GM21717 (cell line): Measurements from ENCODE around the gene GHRHR.

Experiments
- ATAC-seq: cut with Tn5 transposase; IDR thresholded peaks from one replicate; pipeline ENCODE4 v1.9.1; 2021; ENCODE audit warnings: mild to moderate bottlenecking, moderate library complexity; ENCODE audit not compliant: unreplicated experiment

Gene GHRHR

DNA sequence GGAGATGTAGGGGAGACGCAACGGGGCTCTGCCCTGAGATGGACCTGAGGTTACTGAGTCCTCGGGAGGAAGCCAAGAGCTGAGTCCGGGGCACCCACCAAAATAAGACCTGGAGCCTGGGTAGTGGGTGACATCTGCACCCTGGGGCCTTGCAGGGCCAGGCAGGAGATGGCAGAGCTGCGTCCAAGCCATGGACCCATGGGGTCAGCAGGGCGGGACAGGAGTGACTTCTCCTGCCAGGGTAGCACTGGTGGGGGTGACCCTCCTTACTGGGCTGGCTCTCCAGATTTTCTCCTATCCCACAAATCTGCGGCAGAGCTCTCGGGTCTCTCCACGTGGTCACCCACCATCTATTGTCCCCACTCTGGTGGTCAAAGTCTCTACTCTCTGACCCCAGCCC, 2.1 kb downstream of the GHRHR start:
- no peak for ATAC-seq

DNA sequence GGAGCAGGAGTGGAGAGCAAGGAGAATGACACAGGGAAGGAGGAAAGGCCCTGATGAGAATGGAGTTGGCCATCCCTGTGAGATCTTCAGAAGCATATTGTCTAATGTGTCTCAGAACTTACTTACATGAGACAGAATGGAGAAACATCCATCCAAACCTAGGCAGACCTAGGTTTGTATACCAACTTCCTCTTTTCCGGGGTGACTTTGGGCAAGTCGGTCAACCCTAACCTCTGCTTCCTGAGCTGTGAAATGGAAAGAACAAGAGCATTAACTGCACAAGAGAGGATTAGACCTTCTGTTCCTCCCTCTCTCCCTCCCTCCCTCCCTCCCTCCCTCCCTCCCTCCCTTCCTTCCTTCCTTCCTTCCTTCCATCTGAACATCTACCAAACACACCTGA, 4.5 kb downstream of the GHRHR start:
- ATAC-seq = no peak

DNA sequence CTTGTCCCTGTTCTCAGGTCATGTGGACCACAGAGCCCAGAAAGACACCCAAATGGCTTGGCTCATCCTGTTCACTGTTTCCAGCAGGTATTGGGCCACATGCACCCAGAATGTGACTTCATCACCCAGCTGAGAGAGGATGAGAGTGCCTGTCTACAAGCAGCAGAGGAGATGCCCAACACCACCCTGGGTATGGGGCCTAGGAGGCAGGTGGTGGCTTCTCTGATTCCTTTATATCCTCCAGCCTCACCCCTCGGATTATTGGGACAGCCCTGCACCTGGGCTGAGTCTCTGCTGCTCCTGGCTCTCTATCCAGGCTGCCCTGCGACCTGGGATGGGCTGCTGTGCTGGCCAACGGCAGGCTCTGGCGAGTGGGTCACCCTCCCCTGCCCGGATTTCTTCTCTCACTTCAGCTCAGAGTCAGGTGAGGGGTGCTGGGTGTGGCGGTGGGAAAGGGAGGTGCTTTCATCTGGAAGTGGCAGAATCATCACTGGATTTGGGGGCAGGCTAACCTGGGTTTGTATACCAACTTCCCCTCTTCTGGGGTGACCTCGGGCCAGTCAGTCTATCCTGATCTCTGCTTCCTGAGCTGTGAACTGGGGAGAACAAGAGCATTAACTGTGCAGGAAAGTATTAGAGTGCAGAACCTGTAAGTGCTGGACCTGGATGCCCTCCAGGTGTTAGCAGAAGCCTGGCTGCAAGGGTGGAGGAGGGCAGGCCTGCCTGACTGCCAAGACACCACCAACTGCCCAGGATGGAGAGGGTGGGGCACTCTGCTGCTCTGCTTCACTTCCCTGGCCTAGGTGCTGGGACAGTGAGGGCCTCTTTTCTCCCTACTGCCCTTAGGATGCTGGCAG, 5.2 kb downstream of the GHRHR start:
- no peak for ATAC-seq

DNA sequence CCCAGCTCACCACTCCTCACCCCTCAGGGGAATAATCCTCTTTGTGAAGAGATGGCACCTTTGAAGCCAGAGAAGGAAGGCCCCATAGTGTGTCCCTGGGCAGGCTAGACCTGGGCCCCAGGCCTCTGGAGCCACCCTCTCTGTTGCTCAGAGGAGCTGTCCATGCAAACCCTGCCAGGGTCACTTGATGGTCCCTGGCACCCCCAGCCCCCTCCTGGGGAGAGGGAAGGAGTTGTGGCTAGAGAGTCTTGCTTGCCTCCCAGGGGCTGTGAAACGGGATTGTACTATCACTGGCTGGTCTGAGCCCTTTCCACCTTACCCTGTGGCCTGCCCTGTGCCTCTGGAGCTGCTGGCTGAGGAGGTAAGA, 5.8 kb downstream of the GHRHR start:
- ATAC-seq = no peak

DNA sequence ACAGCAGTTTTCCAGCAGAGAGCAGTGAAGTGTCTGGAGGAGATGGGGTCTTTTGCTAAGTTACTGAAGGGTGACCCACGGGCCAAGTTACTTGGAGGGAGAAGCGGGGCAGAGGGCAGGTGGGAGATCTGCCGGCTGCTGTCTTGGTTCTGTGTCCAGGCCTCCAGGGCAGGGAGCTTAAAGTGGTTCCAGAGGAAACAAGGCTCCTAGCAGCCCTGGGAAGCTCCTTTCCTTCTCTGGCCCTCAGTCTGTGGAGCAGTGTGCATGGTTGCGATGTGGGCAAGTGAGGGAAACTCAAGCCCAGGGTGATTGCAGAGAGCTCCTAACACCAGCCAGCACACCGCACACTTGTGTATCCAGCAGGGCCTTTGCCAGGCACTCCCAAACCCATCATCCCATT, 6.3 kb downstream of the GHRHR start:
- no peak for ATAC-seq

DNA sequence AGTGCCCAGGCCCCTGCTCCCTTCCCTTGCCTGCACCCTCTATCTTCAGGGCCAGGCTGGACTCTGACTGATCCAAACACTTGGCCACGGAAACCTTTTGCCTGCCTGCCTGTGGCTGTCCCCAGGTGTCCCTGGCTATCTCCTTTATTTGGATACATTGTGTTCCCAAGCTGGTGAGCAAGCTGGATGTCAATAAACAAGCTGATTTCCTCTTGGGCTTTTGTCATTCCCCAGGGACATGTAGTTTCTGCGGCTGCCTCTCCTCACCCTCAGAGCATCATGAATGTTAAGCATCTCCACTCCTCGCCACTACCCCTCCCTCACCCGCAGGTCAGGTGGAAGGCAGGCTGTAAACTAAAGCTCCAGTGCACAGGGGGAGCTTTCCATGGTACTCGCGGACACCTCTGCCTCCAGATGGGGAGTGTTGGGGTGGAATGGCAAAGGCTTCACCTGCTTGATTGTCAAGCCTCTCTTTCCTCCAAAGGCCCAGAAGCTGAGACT, 6.9 kb downstream of the GHRHR start:
- ATAC-seq = no peak

DNA sequence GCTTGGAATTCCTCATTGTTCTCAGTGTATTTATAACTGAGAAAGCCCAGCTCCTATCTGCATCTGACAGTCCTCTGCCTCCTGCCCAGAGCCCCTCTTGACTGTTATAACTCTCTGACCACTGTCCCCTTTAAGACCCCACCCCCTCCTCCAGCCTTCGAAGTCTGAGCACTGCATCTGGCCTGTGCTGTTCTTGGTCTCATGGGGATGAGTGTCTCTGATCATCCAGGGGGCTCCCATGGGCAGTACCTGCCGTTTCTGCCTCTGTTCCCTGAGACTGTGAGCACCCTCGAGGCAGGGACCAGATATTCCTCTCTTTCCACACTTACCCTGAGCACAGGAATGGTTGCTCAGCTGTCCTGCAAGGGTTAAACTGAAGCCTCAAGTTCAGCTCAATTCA, 7.7 kb downstream of the GHRHR start:
- no peak for ATAC-seq

DNA sequence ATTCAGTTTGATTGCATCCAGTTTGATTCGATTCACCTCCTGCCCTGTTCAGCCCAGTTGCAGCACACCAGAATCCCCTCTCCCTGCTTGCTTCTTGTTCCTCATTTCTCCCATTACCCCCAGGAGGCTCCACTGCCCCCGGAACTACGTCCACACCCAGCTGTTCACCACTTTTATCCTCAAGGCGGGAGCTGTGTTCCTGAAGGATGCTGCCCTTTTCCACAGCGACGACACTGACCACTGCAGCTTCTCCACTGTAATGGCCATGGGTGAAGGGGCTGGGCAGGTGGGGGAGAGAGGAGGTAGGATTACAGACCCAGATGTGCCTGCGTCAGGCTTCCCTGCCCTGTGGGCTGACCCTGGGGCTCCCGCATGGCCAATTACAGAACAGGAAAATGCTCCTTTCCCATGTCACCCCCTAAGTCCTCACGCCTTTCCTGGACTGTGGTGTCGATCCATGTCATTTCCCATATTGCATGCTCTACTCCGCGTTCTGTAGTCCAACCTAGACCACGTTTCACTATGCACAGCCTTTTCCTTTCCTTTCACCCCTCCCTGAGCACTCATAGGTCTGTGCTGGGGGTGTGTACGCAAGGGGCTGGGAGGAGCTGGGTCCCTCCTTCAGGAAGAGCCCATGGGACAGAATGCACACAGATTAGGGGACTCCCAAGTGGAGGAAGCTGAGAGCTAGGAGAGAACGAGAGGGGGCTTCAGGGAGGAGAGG, 8.2 kb downstream of the GHRHR start:
- no peak for ATAC-seq

DNA sequence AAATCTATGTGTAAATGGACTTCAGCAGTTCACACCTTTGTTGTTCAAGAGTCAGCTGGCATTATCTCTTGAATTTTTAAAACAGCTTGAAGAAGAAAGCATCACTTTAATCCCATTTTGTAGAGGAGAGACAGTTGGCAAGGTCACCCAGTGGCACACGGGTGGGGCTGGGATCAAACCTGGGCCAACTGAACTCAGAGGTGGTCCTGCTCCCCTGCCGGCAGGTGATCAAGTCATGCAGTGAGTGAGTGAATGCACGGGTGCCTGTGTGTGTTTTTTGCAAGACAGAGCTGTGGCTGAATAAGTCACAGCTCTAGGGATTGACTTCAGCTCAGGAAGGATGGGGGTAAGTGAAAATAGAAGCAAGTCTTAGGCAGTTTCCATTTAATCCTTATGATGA, 9.5 kb downstream of the GHRHR start:
- ATAC-seq = no peak

DNA sequence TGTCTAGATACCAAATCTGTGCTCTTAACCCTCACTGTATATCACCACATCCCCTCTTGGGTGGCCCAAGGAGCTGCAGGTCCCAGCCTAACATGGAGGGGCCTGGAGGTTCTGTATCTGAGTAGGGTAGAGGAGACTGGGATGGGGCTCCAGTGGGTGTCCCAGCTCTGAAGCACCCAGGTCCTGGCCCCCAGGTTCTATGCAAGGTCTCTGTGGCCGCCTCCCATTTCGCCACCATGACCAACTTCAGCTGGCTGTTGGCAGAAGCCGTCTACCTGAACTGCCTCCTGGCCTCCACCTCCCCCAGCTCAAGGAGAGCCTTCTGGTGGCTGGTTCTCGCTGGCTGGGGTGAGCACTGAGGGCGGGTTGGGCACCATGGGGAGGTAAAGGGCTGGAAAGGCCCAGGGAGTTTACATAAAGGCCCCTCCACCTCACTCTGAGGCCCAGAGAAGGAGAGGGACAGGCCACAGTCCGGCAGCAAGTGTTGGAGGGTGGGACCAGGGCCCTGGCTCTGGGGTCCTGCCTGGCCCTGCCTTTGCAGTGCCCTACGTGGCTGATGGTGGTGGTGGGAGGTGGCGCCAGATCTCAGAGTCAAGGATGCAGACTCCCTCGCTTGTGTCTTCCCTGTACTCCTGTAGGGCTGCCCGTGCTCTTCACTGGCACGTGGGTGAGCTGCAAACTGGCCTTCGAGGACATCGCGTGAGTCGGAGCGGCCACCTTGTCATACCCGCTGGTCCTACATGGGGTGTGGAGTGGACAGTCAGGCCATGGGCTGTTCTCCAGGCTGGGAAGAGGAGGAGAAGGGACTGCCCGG, 10.2 kb downstream of the GHRHR start:
- ATAC-seq = no peak

DNA sequence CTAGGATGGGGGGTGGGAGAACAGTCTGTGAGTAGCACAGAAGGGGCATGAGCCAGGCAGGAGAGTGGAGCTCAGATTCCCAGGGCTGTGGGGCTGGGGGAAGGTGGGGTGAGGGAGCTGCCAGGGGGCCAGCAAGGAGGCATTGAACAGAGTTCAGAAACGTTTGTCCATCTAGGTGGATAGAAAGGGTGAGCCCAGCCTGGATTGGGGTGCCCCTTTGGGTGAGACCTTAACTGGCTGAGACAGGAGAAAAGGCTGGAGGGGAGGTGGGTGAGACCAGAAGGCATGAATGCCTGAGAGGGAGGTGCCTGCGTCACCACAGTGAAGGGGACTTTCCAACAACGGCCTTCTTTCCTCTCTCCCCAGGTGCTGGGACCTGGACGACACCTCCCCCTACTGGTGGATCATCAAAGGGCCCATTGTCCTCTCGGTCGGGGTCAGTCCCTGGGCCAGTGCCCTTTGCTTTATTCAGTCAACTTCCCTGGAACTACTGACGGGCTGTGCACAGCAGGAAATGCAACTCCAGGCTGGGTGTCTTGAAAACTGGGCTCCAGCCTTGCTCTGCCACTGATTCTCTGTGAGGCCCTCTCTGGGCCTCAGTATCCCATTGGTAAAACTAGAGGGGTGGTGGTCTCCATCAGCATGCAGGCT, 11.0 kb downstream of the GHRHR start:
- ATAC-seq = peak; percentile 96

DNA sequence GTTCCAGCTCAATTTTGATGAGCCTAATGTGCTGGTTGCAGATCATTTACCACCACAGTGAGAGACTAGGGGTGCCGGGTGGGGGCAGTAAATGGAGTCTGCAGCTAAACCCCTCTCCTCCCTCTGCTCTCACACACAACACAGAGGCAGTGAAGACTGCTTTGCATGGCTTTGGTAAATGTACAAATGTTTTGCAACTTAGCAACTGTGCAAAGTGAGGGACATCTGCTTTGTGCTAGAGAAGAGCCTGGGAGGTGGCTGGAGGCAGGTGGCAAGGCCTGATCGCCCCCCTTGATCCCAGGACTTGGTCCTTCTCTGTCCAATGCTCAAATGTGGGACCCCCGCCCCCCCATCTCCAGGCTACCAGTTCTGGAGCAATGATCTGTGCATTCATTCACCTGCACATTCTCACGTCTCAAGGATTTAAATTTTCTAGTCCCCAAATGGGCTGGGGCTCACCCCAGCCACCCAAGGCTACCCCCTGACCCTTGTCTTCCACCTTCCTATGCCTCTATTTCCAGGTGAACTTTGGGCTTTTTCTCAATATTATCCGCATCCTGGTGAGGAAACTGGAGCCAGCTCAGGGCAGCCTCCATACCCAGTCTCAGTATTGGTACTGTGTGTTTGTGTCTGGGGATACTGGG, 11.6 kb downstream of the GHRHR start:
- ATAC-seq = no peak

DNA sequence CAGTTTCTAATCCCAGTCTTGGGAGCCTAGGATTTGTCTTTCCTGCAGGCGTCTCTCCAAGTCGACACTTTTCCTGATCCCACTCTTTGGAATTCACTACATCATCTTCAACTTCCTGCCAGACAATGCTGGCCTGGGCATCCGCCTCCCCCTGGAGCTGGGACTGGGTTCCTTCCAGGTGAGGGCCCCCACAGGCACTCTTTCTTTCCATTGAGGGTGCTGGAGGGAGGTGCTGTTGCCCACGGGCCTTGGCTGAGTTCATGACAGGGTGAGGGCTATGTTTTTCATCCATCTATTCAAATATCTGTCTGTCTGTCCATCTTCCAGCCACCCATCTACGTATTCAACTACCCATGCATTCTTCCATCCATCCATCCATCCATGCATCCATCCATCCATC, 12.6 kb downstream of the GHRHR start:
- ATAC-seq = no peak

DNA sequence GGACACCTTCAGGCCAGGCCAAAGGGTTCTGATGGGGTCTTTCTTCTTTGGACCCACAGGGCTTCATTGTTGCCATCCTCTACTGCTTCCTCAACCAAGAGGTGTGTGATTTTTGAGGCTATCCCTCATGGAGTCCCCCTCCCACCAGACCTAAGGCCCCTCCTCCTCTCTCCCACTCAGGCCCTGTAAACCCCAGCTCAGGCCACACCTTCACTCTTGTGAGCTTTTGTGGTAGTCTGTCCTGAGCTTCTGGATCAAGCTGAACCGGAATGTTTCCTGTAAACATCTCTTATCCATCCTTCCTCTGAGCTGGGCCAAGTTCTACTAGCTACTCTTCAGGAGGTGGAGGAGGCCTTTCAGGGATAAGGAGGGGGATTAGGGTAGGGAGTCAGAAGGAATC, 13.5 kb downstream of the GHRHR start:
- no peak for ATAC-seq

DNA sequence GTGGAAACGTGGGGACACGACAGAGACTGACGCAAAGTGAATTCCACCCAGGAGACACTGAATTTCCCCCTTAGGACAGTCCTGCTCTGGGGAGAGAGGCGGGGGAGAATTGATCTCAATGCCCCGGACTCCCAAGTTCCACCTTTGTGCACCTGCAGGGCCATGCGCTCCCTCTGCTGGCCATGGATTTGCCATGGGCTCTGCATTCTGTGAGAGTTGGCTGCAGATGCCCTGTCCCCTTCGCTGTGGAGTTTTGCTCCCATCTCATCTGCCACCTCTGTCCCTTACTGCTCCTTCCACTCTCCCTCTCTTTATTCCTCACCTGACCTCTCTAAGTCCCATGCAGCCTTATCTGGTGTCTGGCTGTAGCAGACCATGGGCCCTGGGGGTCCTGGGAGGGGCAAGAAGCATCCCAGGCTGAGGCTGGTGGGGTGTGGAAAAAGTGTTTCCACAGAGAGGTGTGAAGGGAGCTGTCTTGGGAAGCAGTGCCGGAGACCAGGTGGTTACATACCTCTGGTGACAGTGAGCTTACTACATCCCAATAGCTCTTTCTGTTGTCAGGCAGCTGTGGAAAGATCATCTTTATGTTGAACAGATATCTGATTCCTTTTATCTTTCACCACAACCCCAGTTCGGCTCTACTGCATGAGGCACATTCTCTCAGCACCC, 14.3 kb downstream of the GHRHR start:
- no peak for ATAC-seq

DNA sequence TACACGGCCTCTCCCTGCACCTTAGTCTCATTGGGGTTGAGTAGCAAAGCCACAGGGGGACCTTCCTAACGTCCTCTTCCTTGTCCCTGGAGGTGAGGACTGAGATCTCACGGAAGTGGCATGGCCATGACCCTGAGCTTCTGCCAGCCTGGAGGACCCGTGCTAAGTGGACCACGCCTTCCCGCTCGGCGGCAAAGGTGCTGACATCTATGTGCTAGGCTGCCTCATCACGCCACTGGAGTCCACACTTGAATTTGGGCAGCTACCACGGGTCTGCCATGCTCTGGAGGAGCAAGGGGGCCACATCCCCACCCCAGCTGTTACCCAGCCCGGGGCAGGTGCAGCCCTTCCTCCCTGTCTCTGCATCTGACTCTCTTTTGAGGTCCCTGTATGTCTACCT, 15.3 kb downstream of the GHRHR start:
- ATAC-seq = no peak

DNA sequence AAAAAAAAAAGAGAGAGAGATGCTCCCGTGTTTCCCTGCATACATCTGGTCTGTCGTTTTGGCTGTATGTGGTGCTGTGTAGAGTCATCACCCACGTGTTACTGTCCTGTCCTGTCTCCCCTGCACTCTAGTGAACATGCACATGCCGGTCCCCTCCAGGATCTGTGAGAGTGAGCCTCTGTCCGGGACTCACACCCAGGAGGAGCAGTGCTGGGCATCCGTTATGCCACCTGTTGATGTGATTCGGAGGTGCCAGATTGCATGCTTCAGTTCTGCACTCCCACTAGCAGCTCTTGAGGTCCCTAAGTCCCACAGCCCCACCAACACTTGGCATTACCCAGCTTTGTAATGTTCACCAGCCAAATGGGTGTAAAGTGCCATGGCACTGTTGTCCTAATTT, 16.4 kb downstream of the GHRHR start:
- no peak for ATAC-seq

DNA sequence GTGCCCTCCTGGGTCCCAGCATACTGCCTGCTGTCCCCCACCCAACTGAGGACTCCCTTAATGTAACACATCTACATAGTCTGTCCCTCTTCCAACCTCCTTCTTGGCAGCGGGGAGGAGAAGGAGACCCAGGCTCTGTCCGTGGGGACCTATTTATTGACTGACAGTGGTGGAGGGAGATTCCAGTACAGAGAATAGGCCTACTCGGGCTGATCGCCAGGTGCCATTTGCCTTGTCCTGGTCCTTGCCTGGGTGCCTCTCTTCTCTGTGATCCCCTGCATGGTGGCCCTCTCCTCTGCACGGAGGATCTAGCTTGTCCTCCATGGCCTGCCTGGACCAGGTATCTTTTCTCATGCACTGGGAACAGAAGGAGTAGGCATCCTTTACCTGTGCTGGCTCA, 17.0 kb downstream of the GHRHR start:
- ATAC-seq = no peak

DNA sequence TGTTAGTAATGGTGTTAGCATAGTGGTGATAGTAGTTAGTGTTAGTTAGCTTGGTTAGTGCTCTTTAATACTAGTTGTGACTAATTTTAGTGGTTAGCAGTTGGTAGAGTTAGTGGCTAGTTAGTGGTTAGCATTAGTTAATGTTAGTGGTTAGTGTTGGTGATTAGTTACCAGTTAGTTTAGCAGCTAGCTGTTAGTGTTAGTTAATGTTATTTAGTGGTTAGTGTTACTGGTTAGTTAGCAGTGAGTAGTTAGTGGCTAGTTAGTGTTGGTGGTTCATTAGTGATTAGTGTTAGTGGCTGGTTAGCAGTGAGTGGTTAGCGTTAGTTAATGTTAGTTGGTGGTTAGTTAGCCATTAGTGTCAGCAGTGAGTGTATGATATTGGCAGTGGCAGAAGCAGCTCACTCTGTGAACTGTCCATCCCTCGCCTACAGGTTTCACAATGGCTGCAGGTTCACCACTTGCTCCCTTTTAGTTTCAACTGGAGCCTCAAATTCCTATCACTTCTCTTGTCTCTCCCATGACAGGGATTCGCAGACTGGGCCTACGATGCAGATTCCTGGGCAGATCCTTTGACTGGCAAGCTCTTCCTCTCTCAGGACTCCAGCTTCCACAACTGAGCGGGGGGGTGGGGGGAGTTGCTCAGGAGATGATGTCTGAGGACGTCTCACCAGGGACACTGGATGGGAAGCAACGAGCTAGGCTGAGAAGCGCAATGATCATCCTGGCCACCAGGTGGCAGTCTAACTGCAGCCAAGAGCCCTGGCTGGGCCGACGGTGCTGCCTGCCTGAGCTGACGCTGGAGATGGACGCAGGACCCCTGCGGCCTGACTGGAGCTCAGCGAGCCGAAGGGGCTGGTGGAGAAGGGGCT, 19.5 kb downstream of the GHRHR start:
- peak; percentile 85 for ATAC-seq
